Raji (cell line): Measurements from ENCODE around the gene ALDH1L1.

Source experiments
- POLR2A ChIP-seq: IDR thresholded peaks from 2 replicates; pipeline ENCODE4 v1.6.1; 2011; ENCODE audit warnings: low read depth, low read length, control low read depth; ENCODE audit not compliant: insufficient read depth

ALDH1L1 gene

GRCh38 chr3:126151562-126152302 lies 28.7 kb downstream of the ALDH1L1 start:
- TF ChIP-seq POLR2A = no peak

GRCh38 chr3:126149960-126150515 lies 30.3 kb downstream of the ALDH1L1 start:
- TF ChIP-seq POLR2A = no peak

- no peak for TF ChIP-seq POLR2A
These were observed 31.0 kb downstream of the ALDH1L1 start for GRCh38 chr3:126149256-126149902.

- TF ChIP-seq POLR2A = no peak
These were observed 32.3 kb downstream of the ALDH1L1 start for GRCh38 chr3:126147932-126148683.

GRCh38 chr3:126147147-126147931 lies 33.0 kb downstream of the ALDH1L1 start:
- no peak for TF ChIP-seq POLR2A

DNA sequence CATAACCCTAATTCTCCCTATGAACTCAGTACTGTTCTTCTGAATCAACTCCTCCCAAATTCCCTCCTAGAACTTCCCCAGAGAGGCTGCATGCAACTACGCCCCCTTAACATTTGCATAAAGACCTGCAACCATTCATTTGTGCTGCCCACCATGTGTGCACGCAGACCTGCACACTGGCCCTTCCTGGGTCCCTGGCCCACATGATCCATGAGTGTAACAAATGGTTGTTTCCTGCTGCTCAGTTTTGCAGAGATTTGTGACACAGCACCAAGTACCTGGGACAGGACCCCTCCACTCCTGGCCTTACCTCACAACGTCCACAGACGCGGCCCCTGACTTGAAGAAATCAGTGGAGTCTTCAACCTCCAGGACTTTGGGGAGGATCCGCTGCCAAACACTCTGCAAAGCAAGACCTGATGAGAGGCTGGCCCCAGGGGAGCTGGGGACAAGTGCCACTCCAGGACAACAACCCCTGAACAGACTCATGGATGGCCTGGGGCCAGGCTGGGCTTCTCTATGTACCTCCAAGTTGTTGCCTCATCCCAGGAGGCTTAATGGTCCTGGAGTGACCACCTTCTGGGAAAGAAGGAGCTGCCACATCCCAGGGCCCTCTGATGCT lies 33.8 kb downstream of the ALDH1L1 start:
- no peak for TF ChIP-seq POLR2A

DNA sequence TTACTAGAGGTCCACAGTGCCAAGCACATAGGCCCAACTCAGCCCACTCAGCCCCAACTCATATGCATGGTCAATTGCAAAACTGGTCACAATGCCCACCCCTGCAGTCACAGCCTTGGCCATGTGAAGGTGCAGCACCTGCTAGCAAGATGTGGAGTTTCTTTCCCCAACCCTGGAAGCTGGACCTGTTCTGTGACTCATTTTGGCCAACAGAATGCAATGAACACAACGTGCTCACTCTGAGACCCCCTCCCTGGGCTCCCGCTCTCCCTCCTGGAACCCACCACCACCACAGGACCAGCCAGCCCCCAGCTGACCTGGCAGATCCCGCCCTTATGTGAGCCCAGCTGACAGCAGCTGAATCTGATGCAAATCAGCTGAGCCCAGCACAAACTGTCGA lies 34.4 kb downstream of the ALDH1L1 start:
- no peak for TF ChIP-seq POLR2A

- no peak for TF ChIP-seq POLR2A
These were observed 37.7 kb downstream of the ALDH1L1 start for GRCh38 chr3:126142652-126143051.

DNA sequence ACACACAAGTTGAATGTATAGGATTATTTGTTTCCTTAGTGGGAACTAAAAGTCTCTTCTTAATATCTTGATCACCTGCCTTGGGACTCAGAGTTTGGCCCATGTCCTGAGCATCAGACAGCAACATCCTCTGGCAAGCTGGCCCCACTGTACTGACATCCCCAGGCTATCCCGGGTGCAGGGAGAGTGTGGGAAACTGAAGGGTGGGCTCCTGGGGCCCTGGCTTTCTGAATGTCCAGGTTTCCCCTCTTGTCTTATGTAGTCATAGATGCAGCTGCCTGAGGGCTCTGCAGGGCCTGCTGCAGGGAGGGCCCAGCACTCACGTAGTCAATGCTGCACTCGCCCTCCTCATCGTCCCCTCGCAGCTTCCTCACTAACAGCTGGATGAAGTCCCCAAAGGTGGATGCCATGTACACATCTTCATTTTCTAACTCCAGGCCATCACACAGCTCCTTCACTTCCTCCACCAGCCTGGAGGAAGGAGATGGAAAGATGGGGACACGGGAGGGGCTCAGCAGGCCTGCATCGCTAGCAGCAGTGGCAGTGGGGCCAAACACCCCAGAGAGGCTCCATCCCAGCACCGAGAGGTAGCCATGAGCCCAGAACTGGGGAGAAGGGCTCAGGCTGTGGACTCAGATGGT lies 42.8 kb downstream of the ALDH1L1 start:
- TF ChIP-seq POLR2A = no peak

DNA sequence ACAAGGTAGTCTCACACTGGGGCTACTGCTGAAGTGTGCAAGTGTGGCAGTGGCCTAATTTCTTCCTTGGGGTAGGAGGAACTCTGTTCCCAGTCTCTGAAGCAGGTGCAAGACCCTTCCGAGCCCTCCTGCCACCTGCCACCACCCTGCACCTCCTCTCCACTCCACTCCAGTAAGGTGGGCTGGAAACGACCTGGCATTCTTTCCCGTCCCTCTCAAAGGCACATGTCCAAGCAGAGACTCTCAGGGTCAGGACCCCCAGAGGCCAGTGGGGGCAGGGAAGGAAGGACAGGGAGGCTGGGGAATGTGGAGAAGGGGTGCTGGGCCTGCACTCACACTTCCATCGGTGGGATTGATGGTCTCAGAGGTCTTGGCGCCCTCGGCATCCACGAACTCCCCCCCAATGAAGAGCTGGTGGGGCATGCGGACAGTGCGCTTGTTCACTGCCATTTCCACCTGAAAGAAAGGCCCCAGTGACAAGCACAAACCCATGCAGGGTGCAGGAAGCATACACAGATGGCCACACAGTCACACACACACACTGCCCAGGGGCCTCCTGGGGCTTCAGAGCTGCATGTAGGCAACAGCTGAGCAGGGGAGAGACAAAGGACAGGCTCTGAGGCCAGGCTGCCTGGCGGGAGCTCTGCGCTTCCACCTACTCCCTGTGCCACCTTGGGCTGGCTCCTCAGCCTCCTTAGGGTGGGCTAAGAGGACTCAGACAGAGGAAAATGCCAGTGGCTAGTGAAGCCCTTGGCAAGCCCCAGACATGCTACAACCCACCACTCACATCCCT lies 43.8 kb downstream of the ALDH1L1 start:
- TF ChIP-seq POLR2A = no peak

GRCh38 chr3:126135406-126136076 lies 44.8 kb downstream of the ALDH1L1 start:
- TF ChIP-seq POLR2A = no peak

- no peak for TF ChIP-seq POLR2A
These were observed 45.3 kb downstream of the ALDH1L1 start for GRCh38 chr3:126135071-126135405.

DNA sequence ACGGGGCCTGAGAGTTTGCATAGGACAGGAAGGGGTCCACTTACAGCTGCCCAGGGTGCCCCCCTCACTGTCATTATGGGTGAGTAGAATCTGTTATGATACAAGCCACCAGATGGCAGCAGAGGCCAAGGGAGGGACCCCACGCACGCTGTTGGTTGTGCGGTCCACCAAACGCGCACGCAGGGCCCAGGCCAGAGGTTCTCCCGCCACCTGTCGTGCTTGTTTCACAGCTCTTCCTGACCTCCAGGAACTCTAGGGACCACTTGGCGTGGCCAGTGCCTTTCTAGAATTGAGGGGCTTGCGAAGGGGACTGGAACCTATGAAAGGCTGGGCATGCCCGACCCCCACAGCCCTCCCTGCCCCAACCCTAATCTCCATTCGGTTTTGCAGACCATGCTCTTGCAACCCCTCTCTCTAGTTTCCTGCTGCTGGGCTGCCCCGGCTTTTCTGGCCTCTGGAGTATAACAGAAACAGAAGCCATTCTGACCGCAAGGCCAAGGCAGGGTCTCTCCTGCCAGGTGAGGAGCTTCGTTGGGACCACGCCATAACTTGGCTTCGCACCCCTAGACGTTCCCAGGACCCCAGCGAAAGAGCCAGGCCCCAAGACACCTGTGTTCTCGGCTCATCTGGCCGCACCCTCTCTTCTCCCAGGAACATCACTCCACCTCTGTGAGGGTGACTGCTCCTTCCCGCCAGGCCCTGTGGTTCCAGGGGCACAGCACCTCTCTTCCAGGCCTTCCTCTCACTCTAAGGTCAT lies 46.0 kb downstream of the ALDH1L1 start:
- no peak for TF ChIP-seq POLR2A
